Stimulated activated CD8-positive, alpha-beta memory T cell treated with anti-CD3 and anti-CD28 coated beads, Interleukin-4, amount 100 ng/mL, for 48 hours (primary cell): ENCODE data around the gene NXF3.
"Not testable (repeated sequence)": the region's sequence is repeated elsewhere in the genome, so short reads cannot be mapped to it uniquely, and the experiment has no call there.

Source experiments
- DNase-seq: peaks from one replicate; pipeline ENCODE4 v3.0.0-alpha.2; 2020

Gene NXF3

DNA sequence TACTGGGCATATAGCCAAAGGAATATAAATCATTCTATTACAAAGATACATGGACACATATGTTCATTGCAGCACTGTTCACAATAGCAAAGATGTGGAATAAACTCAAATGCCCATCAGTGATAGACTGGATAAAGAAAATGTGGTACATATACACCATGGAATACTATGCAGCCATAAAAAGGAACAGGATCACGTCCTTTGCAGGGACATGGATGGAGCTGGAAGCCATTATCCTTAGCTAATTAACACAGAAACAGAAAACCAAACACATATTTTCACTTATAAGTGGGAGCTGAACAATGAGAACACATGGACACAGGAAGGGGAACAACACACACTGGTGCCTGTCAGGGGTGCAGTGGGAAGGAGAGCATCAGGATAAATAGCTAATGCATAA, 59.6 kb downstream of the NXF3 start:
- DNase-seq = not testable (repeated sequence)
